Mammary epithelial cell (primary cell): Measurements from ENCODE around the gene GOLGA2.

Experiments used
- EZH2 ChIP-seq: IDR thresholded peaks from 2 replicates; pipeline ENCODE4 v1.6.1; 2012; ENCODE audit warnings: low read length, inconsistent platforms, borderline replicate concordance
- TF ChIP-seq, protein P1 (sequence below), 2 donors: IDR thresholded peaks in 1 of 2; conservative IDR thresholded peaks in 1 of 2; 2 replicates each; pipeline ENCODE4 v1.5.1; 2011 to 2012; ENCODE audit warnings: inconsistent platforms in 2 of 2, low read length in 2 of 2, mild to moderate bottlenecking in 2 of 2, control low read depth in 1 of 2, low read depth in 1 of 2; ENCODE audit not compliant: insufficient read depth in 1 of 2; ENCODE audit errors: extremely low read depth in 1 of 2

DNA sequence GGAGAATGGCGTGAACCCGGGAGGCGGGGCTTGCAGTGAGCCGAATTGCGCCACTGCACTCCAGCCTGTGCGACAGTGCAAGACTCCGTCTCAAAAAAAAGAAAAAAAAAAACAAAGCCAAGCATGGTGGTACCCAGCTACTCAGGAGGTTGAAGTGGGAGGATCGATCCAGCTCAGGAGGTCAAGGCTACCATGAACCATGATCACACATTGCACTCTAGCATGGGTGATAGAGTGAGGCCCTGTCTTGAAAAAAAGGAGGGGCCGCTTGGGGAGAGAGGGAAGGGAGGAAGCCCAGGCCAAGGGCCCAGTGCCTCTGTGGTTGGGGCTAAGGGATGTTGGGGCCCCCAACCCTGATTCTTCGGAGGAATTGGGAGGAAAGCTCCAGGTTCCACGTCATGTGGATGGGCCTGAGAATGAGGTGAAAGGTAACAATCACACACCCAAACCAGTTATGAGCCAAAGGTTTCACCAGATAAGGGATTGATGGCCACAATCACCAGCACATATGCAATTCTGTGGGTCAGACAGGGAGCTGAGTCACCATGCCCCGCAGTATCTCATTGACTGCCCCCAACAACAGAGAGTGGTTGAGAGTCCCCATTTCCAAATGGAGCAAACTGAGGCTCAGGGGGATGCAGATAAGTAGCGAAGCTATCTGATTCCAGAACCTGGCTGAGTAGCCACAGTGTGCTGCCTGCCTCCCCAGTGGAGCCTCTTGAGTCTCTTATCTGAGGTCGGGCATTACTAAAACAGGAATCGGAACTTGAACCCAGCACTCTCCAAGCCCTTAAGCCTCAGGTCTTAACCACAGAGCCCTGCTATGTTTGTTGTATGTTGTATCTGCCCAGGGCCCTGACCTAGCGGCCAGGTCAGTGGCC, 20.8 kb upstream of the GOLGA2 start:
- TF ChIP-seq, protein P1, sequence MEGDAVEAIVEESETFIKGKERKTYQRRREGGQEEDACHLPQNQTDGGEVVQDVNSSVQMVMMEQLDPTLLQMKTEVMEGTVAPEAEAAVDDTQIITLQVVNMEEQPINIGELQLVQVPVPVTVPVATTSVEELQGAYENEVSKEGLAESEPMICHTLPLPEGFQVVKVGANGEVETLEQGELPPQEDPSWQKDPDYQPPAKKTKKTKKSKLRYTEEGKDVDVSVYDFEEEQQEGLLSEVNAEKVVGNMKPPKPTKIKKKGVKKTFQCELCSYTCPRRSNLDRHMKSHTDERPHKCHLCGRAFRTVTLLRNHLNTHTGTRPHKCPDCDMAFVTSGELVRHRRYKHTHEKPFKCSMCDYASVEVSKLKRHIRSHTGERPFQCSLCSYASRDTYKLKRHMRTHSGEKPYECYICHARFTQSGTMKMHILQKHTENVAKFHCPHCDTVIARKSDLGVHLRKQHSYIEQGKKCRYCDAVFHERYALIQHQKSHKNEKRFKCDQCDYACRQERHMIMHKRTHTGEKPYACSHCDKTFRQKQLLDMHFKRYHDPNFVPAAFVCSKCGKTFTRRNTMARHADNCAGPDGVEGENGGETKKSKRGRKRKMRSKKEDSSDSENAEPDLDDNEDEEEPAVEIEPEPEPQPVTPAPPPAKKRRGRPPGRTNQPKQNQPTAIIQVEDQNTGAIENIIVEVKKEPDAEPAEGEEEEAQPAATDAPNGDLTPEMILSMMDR (conservative IDR thresholded peaks at IDR 0.05 in 1 of 2, IDR thresholded peaks at IDR 0.05 in 1 of 2; ENCODE audit: extremely low read depth in 1 of 2, insufficient read depth in 1 of 2, low read depth in 1 of 2, low read length in 2 of 2): no peak
- TF ChIP-seq EZH2: no peak
